Fibroblast of gingiva (primary cell): Measurements from ENCODE around the gene ZNG1A.
"Not testable (repeated sequence)": the region's sequence is repeated elsewhere in the genome, so short reads cannot be mapped to it uniquely, and the experiment has no call there.

Experiments used
- DNase-seq: peaks from one replicate; pipeline ENCODE4 v3.0.0-alpha.2; 2011; ENCODE audit warnings: low read depth

Gene ZNG1A

DNA sequence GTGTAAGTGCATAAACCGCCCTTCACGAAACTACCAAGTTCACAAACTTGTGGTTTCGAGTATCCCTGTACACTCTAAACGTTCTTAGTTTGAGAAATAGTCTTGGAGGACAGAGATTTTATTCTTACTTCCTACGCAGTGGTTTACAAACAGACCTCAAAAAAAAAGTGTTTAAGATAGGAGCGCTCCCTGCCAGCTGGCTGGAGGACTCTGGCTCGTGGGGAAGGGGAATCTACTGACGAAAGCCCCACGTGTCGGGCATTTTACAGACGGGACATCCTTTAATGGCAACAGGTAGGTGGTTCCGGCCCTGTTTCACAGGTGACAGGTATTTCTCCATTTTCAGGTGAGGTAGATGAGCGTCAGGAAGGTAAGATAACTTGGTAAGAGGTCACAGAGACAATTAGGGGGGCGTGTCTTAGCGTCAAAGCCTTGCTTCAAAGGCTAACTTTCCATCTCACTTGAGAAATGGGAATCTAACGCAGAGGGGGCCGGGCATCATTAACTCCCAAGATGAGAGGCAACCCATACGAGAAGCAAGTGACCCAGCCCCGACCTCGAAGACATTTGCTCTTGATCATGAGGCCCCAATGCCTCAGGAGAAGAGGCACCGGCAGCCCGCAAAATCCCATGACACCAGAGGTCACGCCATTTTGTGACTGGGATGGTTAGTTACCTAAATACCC is 573 bp downstream of the ZNG1A start:
- DNase-seq = not testable (repeated sequence)

DNA sequence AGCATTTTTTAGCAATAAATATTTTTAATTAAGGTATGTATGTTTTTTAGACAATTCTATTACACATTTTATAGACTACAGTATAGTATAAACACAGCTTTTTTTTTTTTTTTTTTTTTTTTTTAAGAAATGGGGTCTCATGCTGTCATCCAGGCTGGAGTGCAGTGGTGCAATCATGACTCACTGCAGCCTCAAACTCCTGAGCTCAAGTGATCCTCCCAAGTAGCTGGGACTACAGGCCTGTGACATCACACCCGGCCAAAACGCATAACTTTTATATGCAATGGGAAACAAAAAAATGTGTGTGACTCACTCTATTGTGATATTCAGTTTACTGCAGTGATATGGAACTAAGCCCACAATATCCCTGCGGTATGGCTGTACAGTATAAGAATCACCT is 9.1 kb downstream of the ZNG1A start:
- DNase-seq = not testable (repeated sequence)

DNA sequence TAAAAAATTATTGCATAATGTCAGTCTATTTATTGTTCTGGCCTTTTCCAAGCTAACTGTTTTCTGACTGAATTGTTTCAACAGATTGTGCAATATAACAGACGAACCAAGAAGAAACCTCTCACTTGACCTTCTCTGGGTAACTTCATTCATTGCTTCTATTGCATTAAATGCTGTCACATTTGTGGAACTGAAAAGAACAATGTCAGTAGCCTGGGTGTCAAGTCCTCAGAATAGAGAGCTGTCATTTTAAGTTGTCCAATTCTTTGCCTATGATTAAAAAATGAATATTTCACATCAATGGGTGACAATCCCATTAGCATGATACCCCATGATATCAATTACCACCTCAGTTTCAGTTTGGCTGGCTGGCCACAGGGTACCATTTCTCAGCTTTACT is 19.0 kb downstream of the ZNG1A start:
- peak; percentile 3 for DNase-seq

DNA sequence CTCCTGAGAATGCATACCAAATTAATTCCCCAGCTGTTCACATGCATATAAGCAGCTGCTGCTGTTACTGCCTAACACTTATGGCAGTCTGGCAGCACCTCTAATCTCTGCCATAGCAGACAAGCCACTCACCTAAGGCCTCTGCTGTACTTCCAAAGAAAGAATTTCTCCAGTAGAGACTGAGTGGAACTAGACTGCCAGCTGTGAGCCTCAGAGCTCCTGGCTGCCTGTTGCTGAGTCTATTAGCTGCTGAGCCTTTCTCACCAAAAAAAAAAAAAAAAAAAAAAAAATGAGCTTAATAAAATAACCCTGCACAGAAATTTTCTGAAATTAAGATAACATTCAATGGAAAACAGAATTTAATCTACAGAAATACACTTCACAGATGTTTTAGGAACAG is 27.7 kb downstream of the ZNG1A start:
- DNase-seq = not testable (repeated sequence)

DNA sequence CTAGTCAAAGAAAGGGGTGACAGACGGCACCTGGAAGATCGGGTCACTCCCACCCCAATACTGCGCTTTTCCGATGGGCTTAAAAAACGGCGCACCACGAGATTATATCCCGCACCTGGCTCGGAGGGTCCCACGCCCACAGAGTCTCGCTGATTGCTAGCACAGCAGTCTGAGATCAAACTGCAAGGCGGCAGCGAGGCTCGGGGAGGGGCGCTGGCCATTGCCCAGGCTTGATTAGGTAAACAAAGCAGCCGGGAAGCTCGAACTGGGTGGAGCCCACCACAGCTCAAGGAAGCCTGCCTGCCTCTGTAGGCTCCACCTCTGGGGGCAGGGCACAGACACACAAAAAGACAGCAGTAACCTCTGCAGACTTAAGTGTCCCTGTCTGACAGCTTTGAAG is 39.0 kb downstream of the ZNG1A start:
- DNase-seq = not testable (repeated sequence)

DNA sequence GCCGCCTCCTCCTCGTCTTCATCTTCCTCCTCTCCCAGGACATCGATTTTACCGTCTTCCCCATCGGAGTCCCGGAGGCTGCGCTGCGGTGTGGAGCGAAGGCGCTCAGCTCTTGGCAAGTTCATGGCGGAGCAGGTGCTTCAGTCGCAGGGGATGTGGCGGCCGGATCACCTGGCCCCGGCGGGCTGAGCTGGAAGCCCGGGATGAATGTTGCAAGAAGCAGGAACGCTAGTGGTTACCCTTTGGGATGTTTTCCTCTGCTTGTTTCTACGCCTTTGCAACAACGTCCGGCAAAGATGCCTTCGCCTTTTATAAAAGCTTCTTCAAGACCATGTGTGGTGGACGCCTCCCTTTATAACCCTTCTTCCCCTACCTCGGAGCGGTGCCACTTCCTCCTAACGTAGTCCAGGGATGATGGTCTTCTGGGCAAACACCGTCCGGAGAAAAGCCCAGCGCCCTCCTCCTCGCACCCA is 60.8 kb downstream of the ZNG1A start, which contains the start of gene FOXD4:
Gene FOXD4, minus strand, starts transcription at position 423 of the 473 bp plus-strand sequence. Its CDS starts 298 bp downstream, at position 125.
- DNase-seq = not testable (repeated sequence)

DNA sequence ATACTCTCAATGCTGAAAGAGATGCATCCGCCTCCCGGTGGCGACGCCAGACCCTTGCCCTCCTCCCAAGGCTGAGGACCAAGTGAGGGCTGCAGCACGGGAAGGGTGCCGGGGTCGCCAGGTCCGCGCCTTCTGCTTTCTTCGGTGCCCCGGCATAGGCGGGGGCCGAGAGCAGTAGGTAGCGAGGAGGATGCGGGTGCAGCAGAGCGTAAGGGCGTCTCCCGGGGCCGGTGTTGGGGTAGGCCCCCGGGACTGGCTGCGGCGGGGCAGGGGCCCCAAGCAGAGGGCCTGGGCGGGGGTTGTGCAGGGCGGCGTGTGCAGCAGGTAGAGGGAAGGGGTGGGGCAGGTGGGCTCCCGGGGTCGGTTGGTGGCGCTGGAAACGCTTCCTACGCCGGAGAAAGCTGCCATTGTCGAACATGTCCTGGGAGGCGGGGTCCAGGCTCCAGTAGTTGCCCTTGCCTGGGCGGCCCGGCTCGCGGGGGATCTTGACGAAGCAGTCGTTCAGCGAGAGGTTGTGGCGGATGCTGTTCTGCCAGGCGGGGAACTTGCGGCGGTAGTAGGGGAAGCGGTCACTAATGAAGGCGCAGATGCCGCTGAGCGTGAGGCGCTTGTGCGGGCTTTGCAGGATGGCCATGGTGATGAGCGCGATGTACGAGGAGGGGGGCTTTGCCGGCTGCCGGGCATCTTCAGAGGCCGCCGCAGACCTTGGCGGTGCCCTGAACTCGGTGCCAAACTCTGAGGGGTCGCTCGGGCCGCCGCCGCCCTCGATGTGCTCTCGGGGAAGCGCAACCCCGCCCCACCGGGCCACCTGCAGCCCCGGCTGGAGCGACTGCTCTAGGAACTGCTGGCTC is 61.5 kb downstream of the ZNG1A start:
- not testable (repeated sequence) for DNase-seq

DNA sequence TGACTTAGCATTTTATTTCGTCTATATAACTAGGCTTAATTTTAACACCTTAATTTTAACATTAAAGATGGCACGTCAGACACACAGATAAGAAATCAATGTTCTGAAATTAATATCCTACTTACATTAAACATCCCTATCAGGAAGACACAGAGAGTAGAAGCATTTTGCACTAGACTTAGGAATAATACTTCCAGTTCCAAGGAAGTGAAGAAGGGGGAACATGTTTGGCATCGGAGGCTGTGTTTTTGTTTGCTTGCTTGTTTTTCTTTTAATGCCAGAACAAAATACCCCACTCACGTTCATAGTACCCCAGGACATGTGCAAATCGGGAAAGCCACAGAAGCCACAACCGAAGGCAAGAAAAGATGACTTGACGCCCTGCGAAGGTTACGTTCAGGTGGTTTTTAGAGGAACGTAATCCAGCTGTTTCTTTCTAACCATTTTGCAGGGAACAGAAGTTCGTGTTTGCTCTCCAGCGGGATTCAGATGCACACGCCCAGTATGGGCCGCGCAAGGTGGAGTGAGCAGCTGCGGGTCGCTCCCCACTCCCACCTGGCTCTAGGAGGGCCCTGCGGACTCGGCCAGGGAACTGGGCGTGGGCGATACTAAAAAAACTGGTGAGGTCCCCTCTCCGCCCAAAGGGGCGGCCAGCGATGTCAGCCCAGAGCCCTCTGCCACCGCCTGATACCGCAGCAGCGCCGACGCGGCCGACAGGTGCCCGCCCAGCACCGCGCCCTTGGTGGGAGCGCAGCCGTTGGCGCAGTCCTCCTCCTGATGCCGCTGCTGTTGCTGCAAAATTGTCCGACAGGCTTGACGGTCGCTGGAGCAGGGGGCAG is 62.4 kb downstream of the ZNG1A start:
- DNase-seq = not testable (repeated sequence)

DNA sequence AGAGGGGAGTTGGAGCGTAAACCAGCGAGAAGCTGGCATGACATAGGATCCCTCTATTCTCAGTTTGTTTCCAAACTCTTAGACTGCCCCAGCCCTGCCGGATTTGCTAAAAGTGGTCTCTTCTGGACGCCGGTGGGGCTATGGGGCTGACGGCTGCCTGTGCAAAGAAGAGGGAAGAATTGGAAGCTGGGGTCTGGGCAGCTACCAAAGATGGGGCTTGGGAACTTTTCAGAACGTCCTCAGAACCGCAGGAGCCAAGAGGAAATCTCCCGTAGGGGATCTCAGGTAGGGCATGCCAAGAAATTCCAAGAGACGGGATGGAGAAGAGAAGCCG is 63.8 kb downstream of the ZNG1A start:
- not testable (repeated sequence) for DNase-seq

DNA sequence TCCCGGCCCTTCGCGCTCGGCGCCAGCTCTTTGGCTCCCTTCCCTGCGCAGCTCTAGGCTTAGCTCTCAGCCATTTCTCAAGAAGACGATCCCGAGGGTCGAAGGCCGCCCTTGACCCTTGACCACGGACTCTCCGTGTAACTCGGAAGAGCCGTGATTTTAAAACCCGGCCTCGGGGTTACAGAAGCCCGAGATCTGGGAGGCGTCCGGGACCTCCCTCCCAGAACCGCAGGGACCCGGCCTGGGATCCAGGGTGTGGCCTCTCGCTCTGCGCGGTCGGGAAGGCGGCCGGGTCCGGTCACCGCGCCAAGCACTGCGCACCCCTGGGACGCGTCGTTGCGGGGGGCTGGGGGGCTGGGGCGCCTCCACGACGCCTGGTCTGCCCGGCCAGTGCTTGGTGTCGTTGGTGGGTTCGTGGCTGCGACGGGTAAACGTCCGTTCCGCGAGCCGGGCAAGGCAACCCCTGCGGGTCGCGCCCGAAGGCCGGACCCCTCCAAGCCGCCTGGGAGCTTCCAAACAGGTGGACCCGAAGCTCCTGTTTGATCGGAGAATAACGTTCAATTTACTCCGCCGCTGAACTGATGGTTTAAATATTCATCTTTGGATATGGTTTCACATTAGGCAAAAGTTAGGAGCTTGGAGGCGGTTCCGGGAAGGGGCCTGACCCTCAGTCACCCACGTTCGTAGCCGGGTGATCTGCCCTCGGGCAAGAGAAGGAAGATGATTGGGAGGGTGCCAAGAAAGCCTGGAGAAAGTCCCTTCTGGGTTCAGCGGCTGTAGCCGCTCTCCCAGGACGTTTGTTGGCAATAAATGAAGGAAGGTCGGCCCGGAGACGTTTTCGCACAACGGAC is 64.4 kb downstream of the ZNG1A start:
- DNase-seq = not testable (repeated sequence)

DNA sequence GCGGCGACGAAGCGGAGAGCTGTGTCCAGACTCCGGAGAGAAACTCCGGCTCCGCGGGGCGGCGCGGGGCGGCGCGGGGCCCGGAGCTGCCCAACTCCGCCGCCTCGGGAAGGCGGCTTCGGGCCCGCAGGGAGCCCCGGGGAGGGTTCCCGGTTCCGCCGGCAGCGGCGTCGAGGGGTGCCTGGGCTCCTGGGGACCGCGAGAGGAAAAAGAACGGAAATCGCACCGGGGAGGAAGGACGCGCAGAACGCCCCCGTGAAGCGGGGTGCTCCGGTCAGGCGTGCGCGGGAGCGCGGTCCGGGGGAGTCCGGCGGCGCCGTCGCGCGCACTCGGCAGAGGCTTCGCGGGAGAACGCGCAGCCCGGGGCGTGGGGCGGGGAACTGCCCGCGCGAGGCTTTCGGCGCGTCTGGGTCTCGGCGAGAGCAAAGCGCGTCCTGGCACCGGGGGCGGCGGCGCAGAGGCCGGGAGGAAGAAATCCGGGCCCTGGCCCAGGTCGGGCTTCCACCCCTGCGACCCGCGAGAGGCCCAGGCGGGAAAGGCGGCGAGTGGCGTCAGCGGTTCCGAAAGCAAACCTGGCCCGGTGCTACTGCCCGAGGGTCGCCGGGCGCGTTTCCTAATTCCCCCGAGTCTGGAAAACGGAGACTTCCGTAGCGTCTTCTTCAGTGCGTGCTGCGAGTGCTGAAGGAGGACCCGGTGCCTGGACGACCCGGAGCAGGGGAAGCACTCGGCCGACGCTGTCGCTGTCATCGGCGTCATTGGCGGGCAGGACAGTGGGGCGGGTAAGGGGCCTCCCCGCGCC is 65.2 kb downstream of the ZNG1A start:
- DNase-seq = not testable (repeated sequence)

DNA sequence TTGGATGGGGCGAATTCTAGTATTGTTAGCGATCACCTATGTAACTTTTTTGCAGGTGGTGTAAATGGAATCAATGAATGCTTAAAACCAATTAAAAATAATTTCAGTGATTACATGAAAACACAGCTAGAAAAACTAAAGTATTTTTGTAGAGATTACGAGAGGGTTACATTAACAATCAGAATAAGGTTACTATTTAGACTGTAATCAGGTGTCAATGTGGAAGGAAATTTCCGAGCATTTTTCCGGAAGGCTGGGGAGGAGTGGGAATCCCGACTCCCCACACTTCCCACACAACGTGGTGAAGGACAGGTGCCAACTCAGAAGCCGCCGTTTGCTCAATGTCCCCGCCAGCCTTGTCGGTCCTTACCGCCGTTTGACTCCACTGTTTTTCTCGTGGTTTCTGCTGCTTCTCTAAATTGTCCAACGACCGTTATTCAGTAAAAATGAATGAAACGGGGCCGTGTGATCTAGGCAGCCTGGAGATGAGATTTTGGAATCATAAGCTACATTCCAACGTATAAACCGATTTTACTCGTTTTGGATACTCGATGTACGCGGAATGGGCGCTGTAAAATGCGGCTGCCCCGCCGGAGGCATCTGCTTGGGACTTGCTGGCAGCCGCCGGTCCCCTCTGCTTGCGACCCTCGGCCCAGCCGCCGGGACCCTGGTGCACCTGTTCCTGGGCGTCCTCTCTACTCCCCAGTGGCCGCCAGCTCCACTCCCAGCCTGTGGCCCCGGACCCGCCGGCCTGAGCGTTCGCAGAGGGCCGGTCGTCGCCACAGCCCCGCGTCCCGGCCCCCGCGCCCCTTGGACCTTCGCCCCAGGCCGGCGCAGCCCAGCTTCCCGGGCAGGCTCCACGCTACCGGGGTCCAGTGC is 66.0 kb downstream of the ZNG1A start:
- not testable (repeated sequence) for DNase-seq

DNA sequence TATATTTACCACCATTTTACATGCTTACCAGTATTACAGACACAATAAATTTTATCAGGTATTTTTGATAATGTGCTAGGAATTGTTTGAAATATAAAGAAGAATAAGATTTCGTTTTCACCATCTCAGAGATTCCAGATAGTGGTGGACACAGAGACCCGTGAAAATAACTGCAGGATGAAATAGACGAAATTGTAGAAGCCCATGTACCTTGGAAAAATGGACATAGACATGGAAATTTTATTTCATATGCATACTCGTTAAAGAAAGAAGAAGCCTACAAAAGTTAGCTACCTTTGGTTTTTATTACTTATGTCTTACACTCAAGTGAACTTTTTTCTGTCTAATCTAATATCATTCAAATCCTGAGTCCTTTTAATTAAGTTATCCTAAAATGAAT is 68.2 kb downstream of the ZNG1A start:
- not testable (repeated sequence) for DNase-seq

DNA sequence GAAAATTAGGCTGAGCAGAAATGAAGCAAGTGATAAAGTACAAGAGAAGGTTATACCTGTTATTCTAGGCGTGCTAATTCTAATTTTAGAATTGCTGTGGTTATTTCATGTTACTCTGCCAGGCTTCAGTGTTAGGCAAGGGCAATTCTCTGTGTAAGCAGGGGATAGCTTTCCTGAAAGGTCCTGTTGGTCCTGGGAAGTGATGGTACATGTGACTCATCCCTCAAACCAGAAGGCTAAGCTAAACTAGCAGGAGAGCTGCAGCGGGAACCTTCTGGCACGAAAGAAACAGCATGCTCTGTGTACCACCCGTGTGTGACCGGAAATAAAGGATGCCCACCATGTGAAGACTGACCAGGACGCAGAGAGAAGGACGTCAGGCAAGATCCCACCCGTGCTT is 69.3 kb downstream of the ZNG1A start:
- not testable (repeated sequence) for DNase-seq

DNA sequence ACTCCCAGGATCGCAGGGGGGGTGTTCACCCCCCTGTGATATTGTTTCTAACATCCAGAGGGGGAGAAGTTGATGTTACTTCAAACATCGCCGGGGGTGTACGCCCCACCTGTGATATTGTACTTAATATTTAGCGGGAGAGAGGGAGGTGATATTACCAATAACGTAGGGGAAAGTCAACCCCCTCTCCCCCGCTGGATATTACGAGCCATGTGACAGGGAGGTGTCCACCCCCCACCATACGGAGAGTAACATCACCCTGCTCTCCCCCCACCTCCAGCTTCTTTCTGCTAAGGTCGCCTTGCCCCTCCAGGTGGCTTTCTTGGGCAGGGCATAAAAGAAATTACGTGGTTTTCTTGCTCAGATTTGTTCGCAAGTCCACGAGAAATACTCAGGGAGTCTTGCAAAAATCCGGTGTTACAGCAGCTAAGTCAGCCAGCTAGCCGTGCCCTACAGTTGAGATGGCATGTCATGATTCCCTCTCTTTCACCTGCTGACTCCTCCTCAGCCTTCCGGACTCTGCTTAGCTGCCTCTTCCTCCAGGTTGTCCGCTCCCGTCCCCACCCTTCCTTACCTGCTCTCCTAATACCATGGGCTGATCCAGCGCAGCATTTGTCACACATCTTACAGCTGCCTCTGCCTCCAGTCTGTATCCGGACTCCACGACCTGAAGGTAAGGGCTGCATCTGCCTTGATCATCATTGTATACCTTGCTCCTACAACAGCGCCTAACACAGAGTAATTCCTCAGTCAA is 69.9 kb downstream of the ZNG1A start:
- DNase-seq = not testable (repeated sequence)

DNA sequence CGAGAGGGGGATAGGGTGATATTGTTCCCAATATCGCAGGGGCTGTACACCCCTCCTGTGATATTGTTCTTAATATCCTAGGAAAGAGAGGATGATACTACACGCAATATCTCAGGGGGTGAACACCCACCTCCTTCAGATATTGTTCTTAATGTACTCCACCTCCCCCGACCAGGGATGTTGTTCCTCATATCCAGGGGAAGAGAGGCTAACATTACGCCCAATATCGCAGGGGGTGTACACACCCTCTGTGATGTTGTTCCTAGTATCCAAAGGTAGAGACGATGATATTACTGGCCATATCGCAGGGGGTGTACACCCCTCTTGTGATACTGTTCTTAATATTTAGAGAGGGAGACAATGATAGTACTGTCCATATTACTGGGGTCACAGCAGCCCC is 72.9 kb downstream of the ZNG1A start:
- DNase-seq = not testable (repeated sequence)

DNA sequence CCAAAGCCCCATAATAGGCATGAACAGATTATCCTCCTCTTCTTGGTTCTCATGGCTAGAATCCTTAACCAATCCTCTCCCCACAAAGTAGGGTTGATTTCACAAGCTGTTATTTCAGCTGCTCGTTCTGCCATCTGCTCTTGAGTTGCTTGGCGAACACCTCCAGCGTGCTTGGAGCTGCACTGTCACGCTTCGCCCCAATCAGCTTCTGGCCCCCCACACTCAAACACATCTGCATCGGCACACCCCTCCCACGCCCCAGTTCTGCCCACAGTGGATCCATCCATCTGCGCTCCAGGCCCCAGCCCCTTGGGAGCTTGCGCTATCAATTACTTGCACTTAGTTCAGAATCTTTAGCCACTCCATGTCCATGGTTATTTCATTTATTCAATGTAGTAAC is 78.4 kb downstream of the ZNG1A start:
- not testable (repeated sequence) for DNase-seq

DNA sequence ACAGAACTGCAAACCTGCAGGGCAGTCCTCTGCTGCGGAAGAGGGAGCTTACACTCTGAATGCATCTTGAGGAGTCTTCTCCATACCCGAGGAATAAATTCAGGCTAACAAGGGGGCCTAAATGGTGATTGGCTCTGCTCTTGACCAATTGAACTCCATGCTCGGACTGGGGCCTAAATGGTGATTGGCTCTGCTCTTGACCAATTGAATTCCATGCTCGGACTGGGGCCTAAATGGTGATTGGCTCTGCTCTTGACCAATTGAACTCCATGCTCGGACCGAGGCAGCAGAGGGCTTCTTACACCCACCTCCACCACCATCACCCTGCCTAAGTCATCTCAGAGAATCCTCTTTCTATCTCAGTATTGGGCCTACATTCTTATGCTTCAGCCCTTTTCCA is 79.0 kb downstream of the ZNG1A start:
- not testable (repeated sequence) for DNase-seq

DNA sequence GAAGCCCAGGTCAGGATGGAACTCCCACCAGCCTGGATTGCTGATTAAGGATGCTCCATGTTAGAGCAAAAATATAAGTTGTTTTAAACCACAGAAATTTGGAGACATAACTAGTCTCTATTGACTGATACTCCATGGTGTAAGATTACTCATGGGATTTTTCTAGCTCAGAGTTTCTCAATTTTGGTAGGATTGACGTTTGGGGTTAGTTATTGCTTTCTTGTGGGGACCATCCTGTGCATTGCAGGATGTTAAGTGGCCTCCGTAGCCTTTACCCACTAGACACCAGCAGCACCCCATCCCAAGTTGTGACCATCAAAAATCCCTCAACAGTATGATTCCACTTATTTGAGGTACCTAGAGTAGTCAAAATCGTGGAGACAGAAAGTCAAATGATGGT is 80.1 kb downstream of the ZNG1A start:
- DNase-seq = not testable (repeated sequence)
